H9 (cell line): ENCODE results near the gene EEF1A1. TPM values are rescaled to one million over a fixed set of nuclear protein-coding genes. Genes with fewer than 3 reads are reported as not detected.

ENCODE experiments used
- DNase-seq: peaks from one replicate; pipeline ENCODE4 v3.0.0-alpha.2; 2017
- H2AFZ ChIP-seq: one replicate; pipeline ENCODE4 v1.6.1; 2013; ENCODE audit warnings: mild to moderate bottlenecking, low read length, control low read depth, moderate library complexity
- H2AK5ac ChIP-seq: 2 replicates; pipeline ENCODE4 v1.6.1; 2013; ENCODE audit warnings: low read length, control low read depth, mixed read lengths; ENCODE audit not compliant: insufficient read length
- H2BK120ac ChIP-seq: one replicate; pipeline ENCODE4 v1.6.1; 2013; ENCODE audit warnings: low read depth, mild to moderate bottlenecking, low read length, control low read depth, inconsistent platforms; ENCODE audit not compliant: poor library complexity, severe bottlenecking
- H2BK12ac ChIP-seq: 2 replicates; pipeline ENCODE4 v1.6.1; 2013; ENCODE audit warnings: low read length, control low read depth, mixed read lengths, low read depth; ENCODE audit not compliant: insufficient read length
- H2BK15ac ChIP-seq: 2 replicates; pipeline ENCODE4 v1.6.1; 2013; ENCODE audit warnings: low read depth, low read length, control low read depth
- H2BK20ac ChIP-seq: one replicate; pipeline ENCODE4 v1.6.1; 2013; ENCODE audit warnings: low read depth, mild to moderate bottlenecking, low read length, control low read depth, inconsistent platforms; ENCODE audit not compliant: poor library complexity, severe bottlenecking
- H2BK5ac ChIP-seq: 2 replicates; pipeline ENCODE4 v1.6.1; 2013; ENCODE audit warnings: low read length, control low read depth, mixed read lengths; ENCODE audit not compliant: insufficient read length
- H3K14ac ChIP-seq: 2 replicates; pipeline ENCODE4 v1.6.1; 2013; ENCODE audit warnings: low read length, control low read depth; ENCODE audit not compliant: insufficient read depth
- H3K18ac ChIP-seq: 2 replicates; pipeline ENCODE4 v1.6.1; 2013; ENCODE audit warnings: low read depth, mild to moderate bottlenecking, mixed read lengths, low read length, control low read depth; ENCODE audit not compliant: insufficient read length
- H3K23ac ChIP-seq: 2 replicates; pipeline ENCODE4 v1.6.1; 2013; ENCODE audit warnings: low read length, control low read depth, mixed read lengths, low read depth; ENCODE audit not compliant: insufficient read length
- H3K23me2 ChIP-seq: 2 replicates; pipeline ENCODE4 v1.6.1; 2013; ENCODE audit warnings: low read depth, mild to moderate bottlenecking, mixed read lengths, low read length, control low read depth; ENCODE audit not compliant: insufficient read length, poor library complexity, severe bottlenecking
- H3K27ac ChIP-seq: 2 replicates; pipeline ENCODE4 v1.5.1; 2013; ENCODE audit warnings: low read length, control low read depth, mixed read lengths, low read depth; ENCODE audit not compliant: insufficient read length
- H3K27me3 ChIP-seq: 2 replicates; pipeline ENCODE4 v1.6.1; 2013; ENCODE audit warnings: low read length, control low read depth, inconsistent platforms; ENCODE audit not compliant: insufficient read depth
- H3K4ac ChIP-seq: 2 replicates; pipeline ENCODE4 v1.6.1; 2013; ENCODE audit warnings: low read depth, mild to moderate bottlenecking, control low read depth, inconsistent platforms, low read length, moderate library complexity
- H3K4me1 ChIP-seq: 2 replicates; pipeline ENCODE4 v1.6.1; 2013; ENCODE audit warnings: low read length, control low read depth, inconsistent platforms; ENCODE audit not compliant: insufficient read depth
- H3K4me2 ChIP-seq: 2 replicates; pipeline ENCODE4 v1.6.1; 2013; ENCODE audit warnings: low read length, control low read depth, mixed read lengths; ENCODE audit not compliant: insufficient read length, insufficient read depth
- H3K56ac ChIP-seq: 2 replicates; pipeline ENCODE4 v1.6.1; 2013; ENCODE audit warnings: low read depth, mild to moderate bottlenecking, mixed read lengths, low read length, control low read depth; ENCODE audit not compliant: insufficient read length
- H3K79me1 ChIP-seq: 2 replicates; pipeline ENCODE4 v1.6.1; 2013; ENCODE audit warnings: low read depth, mild to moderate bottlenecking, moderate library complexity, low read length, control low read depth, inconsistent platforms; ENCODE audit not compliant: insufficient read depth, poor library complexity, severe bottlenecking
- H3K79me2 ChIP-seq: 2 replicates; pipeline ENCODE4 v1.6.1; 2013; ENCODE audit warnings: low read length, control low read depth, inconsistent platforms; ENCODE audit not compliant: insufficient read depth
- H3K9ac ChIP-seq: 2 replicates; pipeline ENCODE4 v1.6.1; 2013; ENCODE audit warnings: low read length, control low read depth, mixed read lengths; ENCODE audit not compliant: insufficient read length; ENCODE audit errors: extremely low read depth
- H3K9me3 ChIP-seq: one replicate; pipeline ENCODE4 v1.6.1; 2013; ENCODE audit warnings: low read depth, low read length, inconsistent platforms; ENCODE audit not compliant: control insufficient read depth
- H3T11ph ChIP-seq: one replicate; pipeline ENCODE4 v1.6.1; 2013; ENCODE audit warnings: mild to moderate bottlenecking, low read length, control low read depth, inconsistent platforms
- H4K20me1 ChIP-seq: one replicate; pipeline ENCODE4 v1.6.1; 2013; ENCODE audit not compliant: control insufficient read depth, insufficient read length, insufficient read depth
- H4K5ac ChIP-seq: 2 replicates; pipeline ENCODE4 v1.6.1; 2013; ENCODE audit warnings: low read depth, mild to moderate bottlenecking, mixed read lengths, low read length, control low read depth; ENCODE audit not compliant: insufficient read length
- H4K8ac ChIP-seq: replicated peaks from 2 replicates; pipeline ENCODE4 v1.6.1; 2013; ENCODE audit warnings: low read length, control low read depth, mixed read lengths, low read depth; ENCODE audit not compliant: insufficient read length
- H4K91ac ChIP-seq: 2 replicates; pipeline ENCODE4 v1.6.1; 2013; ENCODE audit warnings: low read depth, mild to moderate bottlenecking, moderate library complexity, mixed read lengths, low read length, control low read depth; ENCODE audit not compliant: insufficient read length
- H3K27ac Mint-ChIP-seq, 3 experiments: 2 replicates in 2 of 3; 3 replicates in 1 of 3; pipeline ENCODE4 v1.8.0; 2020 to 2021; ENCODE audit warnings: mixed read lengths in 3 of 3, mild to moderate bottlenecking in 1 of 3, moderate library complexity in 1 of 3
- H3K27me3 Mint-ChIP-seq: 2 replicates; pipeline ENCODE4 v1.8.0; 2021; ENCODE audit warnings: low read depth, mild to moderate bottlenecking, moderate library complexity, mixed read lengths
- H3K36me3 Mint-ChIP-seq, 3 experiments: 2 replicates in 2 of 3; 3 replicates in 1 of 3; pipeline ENCODE4 v1.8.0; 2020 to 2021; ENCODE audit warnings: low read depth in 3 of 3, mixed read lengths in 3 of 3; ENCODE audit not compliant: insufficient read depth in 1 of 3
- H3K4me1 Mint-ChIP-seq, 2 experiments: 2 replicates each; pipeline ENCODE4 v1.8.0; 2020; ENCODE audit warnings: mixed read lengths in 2 of 2
- H3K4me3 Mint-ChIP-seq, 2 experiments: 2 replicates in 1 of 2; 3 replicates in 1 of 2; pipeline ENCODE4 v1.8.0; 2020 to 2021; ENCODE audit warnings: mild to moderate bottlenecking in 2 of 2, mixed read lengths in 2 of 2, moderate library complexity in 1 of 2
- H3K9me3 Mint-ChIP-seq, 2 experiments: 2 replicates in 1 of 2; 3 replicates in 1 of 2; pipeline ENCODE4 v1.8.0; 2020; ENCODE audit warnings: mild to moderate bottlenecking in 2 of 2, mixed read lengths in 2 of 2, moderate library complexity in 1 of 2
- CTCF ChIP-seq: fragments of 200-600 bp; sonication (generic); conservative IDR thresholded peaks from 3 replicates; pipeline ENCODE4 v1.8.0; 2021; ENCODE audit warnings: antibody characterized with exemption, mild to moderate bottlenecking
- WGBS: extraction: QIAGEN DNeasy Blood & Tissue Kit; methylation state at CpG from one replicate; pipeline ENCODE4 v1.1.7; 2013; ENCODE audit warnings: missing lambda C conversion rate, low lambda C conversion rate, mixed read lengths; ENCODE audit not compliant: insufficient read length; ENCODE audit errors: extremely low coverage; 5-methylcytosine and 5-hydroxymethylcytosine counted together
- total RNA-seq: library from RNA; stranded (reverse); gene quantifications from 2 replicates; pipeline ENCODE4 v1.2.1, GENCODE V29; 2021

EEF1A1 gene
- total RNA-seq, 1 experiment from 2014 or later: 13,057 TPM

GRCh38 chr6:73484438-73484837 lies 36.4 kb downstream of the EEF1A1 start:
- H3K4me1 Mint-ChIP-seq: no peaks in the 10 kb centered on the region
- H3K56ac ChIP-seq: no peak overlapping the region
- no peaks in the 10 kb centered on the region for H4K20me1 ChIP-seq
- no peak overlapping the region for H3K9ac ChIP-seq
- no peaks in the 10 kb centered on the region for H3K79me1 ChIP-seq
- no peaks in the 10 kb centered on the region for H3K4me1 ChIP-seq
- no peak overlapping the region for H2BK12ac ChIP-seq
- no peak overlapping the region for H3K23ac ChIP-seq
- H3K36me3 Mint-ChIP-seq: peaks cover 46 to 87% (median 65%) of the 10 kb centered on the region in 3 experiments
- H2AK5ac ChIP-seq: no peak overlapping the region
- DNase-seq: no peak
- H2BK20ac ChIP-seq: no peak overlapping the region
- no peak overlapping the region for H3K4me3 Mint-ChIP-seq
- no peak overlapping the region for H2BK5ac ChIP-seq
- H4K91ac ChIP-seq: no peak overlapping the region
- no peaks in the 10 kb centered on the region for H3K27me3 ChIP-seq
- H3K14ac ChIP-seq: no peak overlapping the region
- no peak overlapping the region for H3T11ph ChIP-seq
- no peak overlapping the region for H3K18ac ChIP-seq
- no peak overlapping the region for H2AFZ ChIP-seq
- no peak overlapping the region for H3K27ac ChIP-seq
- H3K27ac Mint-ChIP-seq: 0 out of 7 replicates have a peak overlapping the region, but pooled peaks of 2 of the 3 experiments have one; percentile 22 to 34
- no peaks in the 10 kb centered on the region for H3K79me2 ChIP-seq
- no peak for TF ChIP-seq CTCF
- H3K9me3 ChIP-seq: no peaks in the 10 kb centered on the region
- no peak overlapping the region for H3K4ac ChIP-seq
- H3K23me2 ChIP-seq: no peaks in the 10 kb centered on the region
- H4K5ac ChIP-seq: no peak overlapping the region
- H2BK120ac ChIP-seq: no peak overlapping the region
- no peaks in the 10 kb centered on the region for H3K27me3 Mint-ChIP-seq
- no peak overlapping the region for H3K4me2 ChIP-seq
- WGBS: no CpG with 5 or more reads among the region's 2 CpGs
- peaks cover 0 to 2% of the 10 kb centered on the region in 2 experiments; a peak in 2 of 5 replicates for H3K9me3 Mint-ChIP-seq
- no peak overlapping the region for H4K8ac ChIP-seq
- H2BK15ac ChIP-seq: no peak overlapping the region
